Measurements from ENCODE around the gene LARP4B. TPM values are rescaled to one million over a fixed set of nuclear protein-coding genes. Genes with fewer than 3 reads are reported as not detected.

Gene LARP4B
- total and polyA plus RNA-seq, 2 donors (not counting 1 experiment from before 2014, with no cell fraction given): 35.6 to 129 TPM

DNA sequence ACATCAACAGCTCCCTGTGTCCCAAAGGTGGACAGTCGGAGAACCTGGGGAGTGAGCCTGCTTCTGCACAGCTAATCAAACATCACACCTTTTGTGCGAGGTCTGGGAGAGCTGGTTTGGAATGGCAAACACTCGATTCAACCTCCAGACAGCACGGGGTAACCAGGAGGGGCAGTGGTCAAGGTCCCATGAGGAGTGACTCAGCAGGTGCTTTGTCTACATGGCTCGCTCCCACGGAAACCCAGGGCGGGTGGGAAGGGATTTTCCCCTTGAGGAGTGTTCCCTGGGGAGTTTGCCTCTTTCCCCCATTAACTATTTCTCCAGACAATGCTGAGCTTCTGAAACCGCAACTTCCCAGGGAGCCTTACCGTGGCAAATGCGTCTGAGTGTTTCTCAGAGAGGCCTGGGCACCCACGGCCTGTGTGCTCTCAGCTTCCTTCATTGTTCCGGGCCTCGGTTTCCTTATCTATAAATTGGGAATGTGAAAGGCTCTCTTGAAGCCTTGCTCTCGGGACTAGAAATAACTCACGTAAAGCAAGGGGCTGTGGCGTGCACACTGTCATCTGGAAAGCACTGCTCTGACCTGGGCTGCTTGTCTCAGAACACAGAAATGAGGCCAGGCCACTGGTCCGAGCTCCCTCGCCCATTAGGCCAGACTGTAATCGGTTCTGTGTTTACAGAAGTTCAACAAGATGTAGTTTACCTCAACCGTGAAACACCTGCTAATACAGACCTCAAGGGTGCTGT, 42.7 kb upstream of the LARP4B start:
- Histone ChIP-seq H3K9me3 (ENCODE audit: control extremely low read depth in 1 of 3, control insufficient read depth in 2 of 3, insufficient read depth in 1 of 3, low read length in 2 of 3) (peaks cover 5 to 30% (median 9%) of the 10 kb centered on the region in 3 donors), H2AFZ (ENCODE audit: insufficient read depth, low read depth, low read length, poor library complexity, severe bottlenecking) (no peak overlapping the region), H3K27me3 (replicated peaks in 1 of 4; ENCODE audit: control extremely low read depth in 1 of 4, control insufficient read depth in 3 of 4, insufficient read depth in 4 of 4, low read length in 3 of 4) (no peaks in the 10 kb centered on the region), H4K20me1 (ENCODE audit: control insufficient read depth, insufficient read depth, low read length, poor library complexity, severe bottlenecking) (no peaks in the 10 kb centered on the region), H3K4me1 (ENCODE audit: control insufficient read depth in 2 of 2, insufficient read depth in 2 of 2, low read length in 2 of 2) (no peaks in the 10 kb centered on the region), H3K4me2 (replicated peaks; ENCODE audit: low read depth, low read length, poor library complexity, severe bottlenecking) (no peak overlapping the region), H3K36me3 (replicated peaks in 1 of 2; ENCODE audit: control extremely low read depth in 1 of 2, control insufficient read depth in 1 of 2, extremely low read depth in 1 of 2, insufficient read depth in 2 of 2, low read length in 1 of 2) (no peaks in the 10 kb centered on the region), H3K9ac (ENCODE audit: low read length) (no peak overlapping the region), H3K79me2 (ENCODE audit: control insufficient read depth, insufficient read depth, low read length) (no peaks in the 10 kb centered on the region), H3K4me3 (ENCODE audit: control extremely low read depth in 1 of 5, extremely low read depth in 1 of 5, insufficient read depth in 1 of 5, low read depth in 2 of 5, low read length in 4 of 5) (no peak overlapping the region), H3K27ac (ENCODE audit: low read length in 2 of 2) (no peak overlapping the region)
- intact Hi-C loops (cut with micrococcal nuclease): no loop called here
- TF ChIP-seq CTCF (IDR thresholded peaks at IDR 0.05): no peak
- TF ChIP-seq EZH2 (IDR thresholded peaks at IDR 0.05; ENCODE audit: borderline replicate concordance, insufficient read depth, low read depth, low read length, poor library complexity, severe bottlenecking): no peak
- H3K27me3 Mint-ChIP-seq: peaks cover 9% of the 10 kb centered on the region
- H3K4me3 Mint-ChIP-seq: no peak overlapping the region
- no peak overlapping the region for H3K27ac Mint-ChIP-seq
- H3K9me3 Mint-ChIP-seq (ENCODE audit: insufficient read depth): peaks cover 12% of the 10 kb centered on the region
- DNase-seq (no peak), ATAC-seq (ENCODE audit: low read depth) (no peak)
- POLR2A ChIA-PET: no interaction called here
- CTCF ChIA-PET: no interaction called here
- no peaks in the 10 kb centered on the region for H3K4me1 Mint-ChIP-seq
- 87% methylated on average over 15 of the region's 20 CpGs for WGBS (ENCODE audit: insufficient coverage)

GRCh38 chr10:972763-973162, 41.3 kb upstream of the LARP4B start:
- ChIA-PET CTCF (no interaction called here), POLR2A (no interaction called here)
- Histone ChIP-seq H3K9me3 (ENCODE audit: control extremely low read depth in 1 of 3, control insufficient read depth in 2 of 3, insufficient read depth in 1 of 3, low read length in 2 of 3) (peaks cover 0 to 27% (median 0%) of the 10 kb centered on the region in 3 donors), H3K4me2 (replicated peaks; ENCODE audit: low read depth, low read length, poor library complexity, severe bottlenecking) (no peak overlapping the region), H3K9ac (ENCODE audit: low read length) (no peak overlapping the region), H3K27me3 (replicated peaks in 1 of 4; ENCODE audit: control extremely low read depth in 1 of 4, control insufficient read depth in 3 of 4, insufficient read depth in 4 of 4, low read length in 3 of 4) (no peaks in the 10 kb centered on the region), H4K20me1 (ENCODE audit: control insufficient read depth, insufficient read depth, low read length, poor library complexity, severe bottlenecking) (no peaks in the 10 kb centered on the region), H3K79me2 (ENCODE audit: control insufficient read depth, insufficient read depth, low read length) (no peaks in the 10 kb centered on the region), H3K4me3 (ENCODE audit: control extremely low read depth in 1 of 5, extremely low read depth in 1 of 5, insufficient read depth in 1 of 5, low read depth in 2 of 5, low read length in 4 of 5) (no peak overlapping the region), H3K27ac (ENCODE audit: low read length in 2 of 2) (no peak overlapping the region), H3K36me3 (replicated peaks in 1 of 2; ENCODE audit: control extremely low read depth in 1 of 2, control insufficient read depth in 1 of 2, extremely low read depth in 1 of 2, insufficient read depth in 2 of 2, low read length in 1 of 2) (no peaks in the 10 kb centered on the region), H2AFZ (ENCODE audit: insufficient read depth, low read depth, low read length, poor library complexity, severe bottlenecking) (no peak overlapping the region), H3K4me1 (ENCODE audit: control insufficient read depth in 2 of 2, insufficient read depth in 2 of 2, low read length in 2 of 2) (no peaks in the 10 kb centered on the region)
- intact Hi-C loops (cut with micrococcal nuclease): no loop called here
- TF ChIP-seq CTCF (IDR thresholded peaks at IDR 0.05) (no peak), EZH2 (IDR thresholded peaks at IDR 0.05; ENCODE audit: borderline replicate concordance, insufficient read depth, low read depth, low read length, poor library complexity, severe bottlenecking) (no peak)
- H3K27me3 Mint-ChIP-seq: peaks cover 19% of the 10 kb centered on the region
- no peak overlapping the region for H3K4me3 Mint-ChIP-seq
- no peaks in the 10 kb centered on the region for H3K4me1 Mint-ChIP-seq
- no peak overlapping the region for H3K27ac Mint-ChIP-seq
- H3K9me3 Mint-ChIP-seq (ENCODE audit: insufficient read depth): peaks cover 4% of the 10 kb centered on the region
- DNase-seq (no peak), ATAC-seq (ENCODE audit: low read depth) (no peak)
- WGBS (ENCODE audit: insufficient coverage): 74% methylated on average over 7 of the region's 8 CpGs

Measured in B cell (primary cell).